Epithelial cell of prostate (primary cell): ENCODE measurements around the gene PRSS36.

ENCODE experiments used
- DNase-seq: peaks from one replicate; pipeline ENCODE4 v3.0.0-alpha.2; 2011; ENCODE audit warnings: low read depth, low spot score
- H3K27ac ChIP-seq: fragments of 450-650 bp; 2 replicates; pipeline ENCODE4 v1.5.1; 2017; ENCODE audit warnings: mild to moderate bottlenecking

PRSS36 gene

DNA sequence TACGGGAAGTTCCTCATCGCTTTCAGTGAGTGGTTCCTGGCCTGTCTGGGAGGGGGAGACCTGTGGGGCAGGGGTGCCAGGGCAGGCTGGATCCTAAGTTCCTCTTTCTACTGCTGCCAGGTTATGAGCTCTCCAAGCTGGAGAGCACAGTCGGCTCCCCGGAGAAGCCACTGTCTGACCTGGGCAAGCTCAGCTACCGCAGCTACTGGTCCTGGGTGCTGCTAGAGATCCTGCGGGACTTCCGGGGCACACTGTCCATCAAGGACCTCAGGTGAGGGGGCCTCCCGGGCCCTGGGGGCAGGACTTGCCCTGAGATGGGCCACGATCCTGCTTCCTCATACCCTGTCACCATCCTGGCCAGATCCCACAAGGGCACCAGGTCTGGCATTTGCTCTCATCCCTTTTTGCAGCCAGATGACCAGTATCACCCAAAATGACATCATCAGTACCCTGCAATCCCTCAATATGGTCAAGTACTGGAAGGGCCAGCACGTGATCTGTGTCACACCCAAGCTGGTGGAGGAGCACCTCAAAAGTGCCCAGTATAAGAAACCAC lies 19.5 kb downstream of the PRSS36 start:
- DNase-seq = no peak
- peak overlapping the region; percentile 96 for H3K27ac ChIP-seq

- peak overlapping the region; percentile 96 for H3K27ac ChIP-seq
These were observed 20.1 kb downstream of the PRSS36 start for GRCh38 chr16:31129568-31130335.

DNA sequence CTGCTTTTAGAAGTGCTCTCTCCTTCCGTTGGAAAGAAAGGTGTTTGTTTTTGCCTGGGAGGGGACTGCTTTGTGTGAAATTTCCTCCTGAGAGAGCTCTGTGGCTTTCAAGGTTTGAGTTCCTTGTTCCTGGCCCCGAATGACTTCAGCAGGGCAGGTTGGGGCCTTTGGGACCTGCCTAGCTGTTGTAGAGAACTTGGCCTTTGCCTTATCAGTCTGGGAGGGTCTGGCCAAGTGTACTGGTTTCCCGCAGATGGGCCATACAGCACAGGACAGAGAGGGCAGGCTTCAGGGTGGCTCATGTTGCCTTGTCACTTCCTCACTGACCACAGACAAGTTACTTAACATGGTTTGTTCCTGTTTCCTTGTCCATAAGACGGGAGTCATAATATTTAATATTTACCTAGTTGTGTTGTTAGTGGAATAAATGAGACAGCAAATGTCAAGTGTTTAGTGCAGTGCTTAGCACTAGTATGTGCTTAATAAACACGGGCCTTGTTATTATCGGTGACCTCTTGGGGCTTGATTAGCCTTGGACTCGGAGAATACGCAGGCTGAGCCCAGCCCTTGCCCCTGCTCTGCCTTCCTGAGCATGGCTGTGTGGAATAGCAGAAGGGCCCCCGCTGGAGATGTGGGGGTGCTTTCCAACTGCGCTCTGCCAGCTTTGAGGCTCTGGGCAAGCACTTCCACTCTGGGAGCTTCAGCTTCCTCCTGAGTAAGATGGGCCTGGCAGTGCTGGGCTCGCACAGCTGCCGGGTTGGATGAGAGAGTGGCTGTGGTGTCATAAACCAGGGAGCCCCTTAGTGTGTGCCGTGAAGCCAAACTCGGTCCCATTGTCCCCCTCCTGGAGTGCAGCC lies 20.9 kb downstream of the PRSS36 start:
- H3K27ac ChIP-seq = peak overlapping the region; percentile 96
- DNase-seq = no peak

More at GRCh38 chr16:31129568-31130335, 20.1 kb downstream of the PRSS36 start:
- DNase-seq = no peak

DNA sequence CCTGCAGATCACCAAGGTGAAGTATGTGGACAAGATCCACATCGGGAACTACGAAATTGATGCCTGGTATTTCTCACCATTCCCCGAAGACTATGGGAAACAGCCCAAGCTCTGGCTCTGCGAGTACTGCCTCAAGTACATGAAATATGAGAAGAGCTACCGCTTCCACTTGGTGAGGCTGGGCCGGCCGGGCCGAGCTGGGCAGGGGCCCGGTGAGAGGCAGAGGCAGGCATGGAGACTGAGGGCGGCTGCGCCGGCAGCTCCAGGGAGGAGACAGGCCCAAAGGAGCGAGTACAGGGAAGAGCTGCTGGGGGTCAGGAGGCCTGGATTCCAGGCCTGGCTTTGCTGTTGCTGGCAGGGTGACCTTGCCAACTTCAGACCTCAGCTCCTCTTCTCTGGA lies 22.7 kb downstream of the PRSS36 start:
- no peak for DNase-seq

DNA sequence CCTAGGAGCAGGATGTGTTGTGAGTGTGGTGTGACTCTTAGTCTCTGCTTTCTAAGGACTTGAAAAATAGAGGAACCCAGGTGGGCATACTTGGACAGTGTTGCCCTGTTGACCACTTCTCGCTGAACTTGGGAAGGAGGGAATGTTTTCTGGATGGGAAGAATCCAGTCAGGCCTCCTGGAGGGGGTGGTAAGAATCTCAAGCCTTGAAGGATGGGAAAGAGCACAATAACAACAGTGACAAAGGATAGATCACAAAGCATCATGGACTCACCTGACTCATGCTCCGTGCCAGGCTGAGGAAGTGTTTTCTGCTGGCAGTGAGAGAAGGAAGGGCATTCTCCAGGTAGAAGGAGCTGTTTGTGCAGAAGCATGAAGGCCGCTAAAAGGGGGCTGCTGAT lies 24.0 kb downstream of the PRSS36 start:
- DNase-seq = no peak
- H3K27ac ChIP-seq = no peak overlapping the region

More for the DNA sequence above, 22.7 kb downstream of the PRSS36 start:
- no peak overlapping the region for H3K27ac ChIP-seq

DNA sequence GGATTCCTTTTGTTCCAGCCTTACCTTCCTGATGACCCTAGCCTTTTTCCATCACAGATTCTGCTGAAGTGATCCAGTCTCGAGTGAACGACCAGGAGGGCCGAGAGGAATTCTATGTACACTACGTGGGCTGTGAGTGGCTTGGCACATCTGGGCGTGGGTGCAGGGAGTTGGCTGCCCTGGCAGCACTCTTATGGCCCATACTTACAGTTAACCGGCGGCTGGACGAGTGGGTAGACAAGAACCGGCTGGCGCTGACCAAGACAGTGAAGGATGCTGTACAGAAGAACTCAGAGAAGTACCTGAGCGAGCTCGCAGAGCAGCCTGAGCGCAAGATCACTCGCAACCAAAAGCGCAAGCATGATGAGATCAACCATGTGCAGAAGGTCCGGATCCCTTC lies 29.7 kb downstream of the PRSS36 start:
- no peak for DNase-seq
- H3K27ac ChIP-seq = no peak overlapping the region

DNA sequence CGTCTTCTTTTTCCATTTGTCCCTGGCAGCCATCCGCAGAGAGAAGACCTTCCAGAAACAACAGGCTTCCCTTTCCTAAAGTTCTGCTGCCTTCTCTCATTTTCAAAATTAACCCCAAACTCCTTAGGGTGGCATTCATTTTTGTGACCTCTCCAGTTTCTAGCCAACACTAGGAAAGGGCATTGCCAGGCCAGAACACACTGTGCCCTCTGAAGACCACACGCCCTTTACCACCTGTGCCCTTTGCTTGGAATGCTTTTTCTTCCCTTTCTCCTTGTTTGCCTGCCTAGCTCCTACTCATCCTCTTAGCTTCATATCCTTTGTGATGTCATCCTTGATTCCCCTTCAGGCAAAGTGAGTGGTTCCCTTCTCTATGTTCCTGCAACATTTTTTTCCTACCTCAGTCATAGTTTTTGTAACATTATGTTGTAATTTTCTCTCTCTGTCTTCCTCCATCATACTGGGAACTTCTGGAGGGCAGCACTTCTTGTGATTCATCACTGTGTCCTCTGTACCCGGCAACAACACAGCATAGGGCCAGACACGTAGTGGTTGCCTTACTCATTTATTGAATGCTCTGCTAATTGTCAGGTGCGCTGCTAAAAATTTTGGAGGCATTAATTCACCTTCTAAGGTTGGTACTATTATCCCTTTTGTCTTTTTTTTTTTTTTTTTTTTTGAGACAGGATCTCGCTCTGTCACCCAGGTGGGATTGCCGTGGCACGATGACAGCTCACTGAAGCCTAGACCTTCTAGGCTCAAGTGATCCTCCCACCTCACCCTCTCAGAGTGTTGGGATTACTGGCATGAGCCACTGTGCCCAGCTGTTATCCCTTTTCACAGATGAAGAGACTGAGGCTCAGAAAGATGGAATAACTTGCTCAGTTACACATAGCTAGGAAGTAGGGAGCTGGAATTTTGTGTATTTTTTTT lies 31.4 kb downstream of the PRSS36 start:
- DNase-seq = peak; percentile 96
- peak overlapping the region; percentile 99 for H3K27ac ChIP-seq

DNA sequence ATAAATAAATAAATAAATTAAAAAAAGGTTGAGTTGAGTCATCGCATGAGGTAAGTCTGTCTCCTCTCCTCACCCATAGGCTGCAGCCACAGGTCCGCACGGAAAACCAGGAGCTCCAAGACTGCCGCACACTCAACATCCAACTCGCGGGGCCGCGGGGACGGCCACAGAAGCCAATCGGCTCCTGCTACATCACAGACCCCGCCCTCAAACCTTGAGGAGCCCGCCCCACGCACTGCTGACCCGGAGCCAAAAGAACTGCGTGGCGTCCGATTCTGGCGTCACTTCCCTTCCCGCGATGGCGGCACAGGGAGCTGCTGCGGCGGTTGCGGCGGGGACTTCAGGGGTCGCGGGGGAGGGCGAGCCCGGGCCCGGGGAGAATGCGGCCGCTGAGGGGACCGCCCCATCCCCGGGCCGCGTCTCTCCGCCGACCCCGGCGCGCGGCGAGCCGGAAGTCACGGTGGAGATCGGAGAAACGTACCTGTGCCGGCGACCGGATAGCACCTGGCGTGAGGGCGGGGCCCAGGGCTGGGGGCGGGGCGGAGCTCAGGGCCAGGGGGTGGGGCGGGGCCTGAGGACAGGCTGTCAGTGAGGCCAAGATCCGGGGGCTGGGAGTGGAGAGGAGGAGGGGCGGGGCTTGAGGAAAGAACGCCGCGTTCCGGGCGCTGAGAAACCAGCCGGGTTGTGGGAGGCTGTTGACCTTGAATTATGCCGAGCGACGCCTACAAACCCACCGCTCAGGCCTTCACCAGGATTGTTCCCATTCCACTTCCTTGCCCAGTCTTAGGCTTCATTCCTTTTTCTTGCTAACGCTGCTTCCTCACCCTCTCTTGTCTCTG lies 32.3 kb downstream of the PRSS36 start, which contains the start of gene KAT8:
Gene KAT8, plus strand, starts transcription at position 281 of the 839 bp plus-strand sequence. Its CDS starts 18 bp downstream, at position 299.
- DNase-seq = peak; percentile 97
- H3K27ac ChIP-seq = peak within 1 kb of the TSS; percentile 99

- peak overlapping the region; percentile 38 for H3K27ac ChIP-seq
- DNase-seq = no peak
These were observed 35.4 kb downstream of the PRSS36 start for GRCh38 chr16:31114468-31114867.

DNA sequence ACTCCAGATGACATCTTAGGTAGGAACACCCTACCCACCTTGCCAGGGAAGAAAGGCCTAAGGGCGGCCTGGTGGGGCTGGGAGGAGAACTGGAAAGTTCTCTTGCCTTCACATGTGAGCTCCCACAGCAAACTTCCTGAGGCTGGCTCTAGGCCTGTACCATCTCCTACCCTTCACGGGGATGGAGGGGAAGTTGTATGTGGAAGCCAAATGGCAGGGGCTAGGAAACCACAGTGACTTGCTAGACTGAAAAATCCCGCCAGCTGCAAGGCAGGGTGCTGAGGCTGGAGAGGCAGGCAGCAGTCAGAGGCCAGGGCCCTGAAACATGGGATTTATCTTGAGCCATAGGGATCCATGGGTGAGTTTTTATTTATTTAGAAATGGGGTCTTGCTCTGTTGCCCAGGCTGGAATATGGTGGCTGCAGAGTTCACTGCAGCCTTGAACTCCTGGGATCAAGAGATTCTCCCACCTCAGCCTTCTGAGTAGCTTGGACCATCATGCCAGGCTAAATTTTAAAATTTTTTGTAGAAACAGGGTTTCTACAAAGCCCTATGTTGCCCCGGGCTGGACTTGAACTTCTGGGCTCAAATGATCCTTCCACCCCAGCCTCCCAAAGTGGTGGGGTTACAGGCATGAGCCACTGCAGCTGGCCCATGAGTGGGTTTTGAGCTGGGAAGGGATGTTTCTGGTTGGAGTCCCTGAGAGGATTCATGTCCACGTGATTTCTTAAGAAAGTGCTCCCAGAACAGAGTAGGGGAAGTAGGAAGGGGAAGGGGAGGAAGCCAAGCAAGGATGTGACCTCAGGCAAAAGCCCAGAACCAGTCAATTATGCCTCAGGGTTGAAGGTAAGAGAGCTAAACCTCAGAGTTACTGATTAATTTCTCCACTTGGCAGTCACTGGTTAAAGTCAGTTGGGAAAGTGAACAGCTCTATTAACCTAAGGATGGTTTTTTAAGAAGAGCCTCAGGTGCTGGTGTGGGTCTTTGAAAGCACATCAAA lies 36.4 kb downstream of the PRSS36 start:
- no peak for DNase-seq
- peak overlapping the region; percentile 38 for H3K27ac ChIP-seq

DNA sequence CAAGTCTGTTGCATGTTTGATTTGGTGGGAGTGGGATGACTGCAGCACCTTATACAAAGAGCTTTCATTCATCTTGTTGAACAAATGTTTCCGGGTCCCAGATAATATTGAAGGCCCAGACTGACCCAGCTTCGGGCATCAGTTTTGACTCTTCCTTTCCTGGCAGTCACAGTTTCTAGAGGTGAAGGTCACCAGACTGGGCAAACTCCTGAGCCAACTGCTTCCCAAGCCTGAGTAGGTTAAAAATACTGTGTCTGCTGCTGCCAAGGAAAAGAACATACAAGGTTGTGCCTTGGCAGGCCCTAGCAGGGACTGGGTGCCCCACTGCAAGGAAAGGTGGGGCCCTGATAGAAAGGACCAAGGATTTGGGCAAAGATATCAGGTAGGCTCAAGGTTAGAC lies 37.2 kb downstream of the PRSS36 start:
- no peak for DNase-seq
- peak overlapping the region; percentile 38 for H3K27ac ChIP-seq

DNA sequence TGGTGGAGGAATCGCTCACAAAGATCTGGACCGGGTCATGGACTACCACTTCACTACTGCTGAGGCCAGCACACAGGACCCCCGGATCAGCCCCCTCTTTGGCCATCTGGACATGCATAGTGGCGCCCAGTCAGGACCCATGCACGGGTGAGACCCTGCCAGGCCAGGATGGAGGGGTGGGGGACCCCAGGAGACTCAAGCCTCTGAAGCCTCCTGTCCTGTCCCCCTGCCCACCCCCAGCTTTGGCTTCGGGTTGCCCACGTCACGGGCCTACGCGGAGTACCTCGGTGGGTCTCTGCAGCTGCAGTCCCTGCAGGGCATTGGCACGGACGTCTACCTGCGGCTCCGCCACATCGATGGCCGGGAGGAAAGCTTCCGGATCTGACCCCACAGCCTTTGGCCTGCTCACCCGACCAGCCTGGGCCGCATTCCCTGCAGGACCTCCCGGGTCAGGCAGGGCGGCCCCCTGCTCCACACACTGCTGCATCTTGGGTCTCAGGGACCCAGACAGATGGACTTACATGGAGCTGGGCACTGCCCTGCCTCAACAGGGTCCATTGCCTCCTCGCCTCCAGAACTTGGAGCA lies 37.9 kb downstream of the PRSS36 start:
- no peak overlapping the region for H3K27ac ChIP-seq
- DNase-seq = no peak

DNA sequence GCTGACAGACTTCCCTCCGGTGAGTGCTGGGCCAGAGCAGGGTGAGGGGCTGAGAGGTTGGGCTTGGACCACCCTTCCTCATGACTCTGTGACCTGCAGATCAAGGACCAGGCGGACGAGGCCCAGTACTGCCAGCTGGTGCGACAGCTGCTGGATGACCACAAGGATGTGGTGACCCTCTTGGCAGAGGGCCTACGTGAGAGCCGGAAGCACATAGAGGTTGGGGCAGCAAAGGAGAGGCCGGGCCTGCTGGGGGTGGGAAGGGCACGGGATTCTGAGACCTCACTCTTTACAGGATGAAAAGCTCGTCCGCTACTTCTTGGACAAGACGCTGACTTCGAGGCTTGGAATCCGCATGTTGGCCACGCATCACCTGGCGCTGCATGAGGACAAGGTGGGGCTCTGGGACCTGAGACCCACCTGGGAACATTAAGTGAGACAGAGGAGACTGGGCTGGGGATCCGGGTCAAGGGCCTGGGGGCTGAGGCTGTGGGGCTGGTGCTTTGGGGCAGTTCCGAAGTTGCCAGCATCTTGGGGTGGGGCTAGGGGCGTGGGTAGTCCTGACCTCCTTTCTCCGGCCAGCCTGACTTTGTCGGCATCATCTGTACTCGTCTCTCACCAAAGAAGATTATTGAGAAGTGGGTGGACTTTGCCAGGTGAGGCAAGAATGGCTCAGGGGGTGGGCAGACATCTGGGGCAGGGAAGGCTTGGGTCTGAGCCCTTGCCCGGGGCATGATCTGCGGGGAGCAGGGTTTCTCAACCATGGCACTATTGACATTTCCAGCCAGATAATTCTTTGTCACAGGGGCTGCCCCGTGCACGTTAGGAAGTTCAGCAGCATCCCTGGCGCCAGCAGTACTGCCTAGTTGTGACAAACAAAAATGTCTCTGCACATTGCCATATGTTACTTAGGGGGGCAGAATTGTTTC lies 39.5 kb downstream of the PRSS36 start:
- no peak for DNase-seq
- H3K27ac ChIP-seq = no peak overlapping the region

DNA sequence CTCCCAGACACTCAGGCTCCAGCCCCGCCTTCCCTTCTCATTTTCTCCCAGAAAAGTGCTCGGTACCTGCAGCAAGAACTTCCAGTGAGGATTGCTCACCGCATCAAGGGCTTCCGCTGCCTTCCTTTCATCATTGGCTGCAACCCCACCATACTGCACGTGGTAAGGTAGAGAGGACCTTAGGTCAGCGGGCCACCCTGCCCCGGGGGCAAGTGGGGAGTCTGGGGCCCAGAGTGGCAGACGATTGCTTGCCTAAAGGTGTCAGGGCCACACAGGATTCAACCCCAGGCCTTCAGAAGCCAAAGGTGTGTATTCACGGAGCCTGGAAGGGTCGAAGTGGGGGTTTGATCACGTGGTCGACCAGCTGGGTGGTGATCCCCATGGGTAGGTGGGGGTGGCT lies 40.2 kb downstream of the PRSS36 start:
- no peak overlapping the region for H3K27ac ChIP-seq
- DNase-seq = no peak

- H3K27ac ChIP-seq = peak overlapping the region; percentile 21
- DNase-seq = no peak
These were observed 40.9 kb downstream of the PRSS36 start for GRCh38 chr16:31108794-31109558.
